ENCODE data around the gene SLC17A2. TPM values are rescaled to one million over a fixed set of nuclear protein-coding genes. Genes with fewer than 3 reads are reported as not detected.

Gene SLC17A2
- total RNA-seq, 1 donor from 2014 or later, result not detected

DNA sequence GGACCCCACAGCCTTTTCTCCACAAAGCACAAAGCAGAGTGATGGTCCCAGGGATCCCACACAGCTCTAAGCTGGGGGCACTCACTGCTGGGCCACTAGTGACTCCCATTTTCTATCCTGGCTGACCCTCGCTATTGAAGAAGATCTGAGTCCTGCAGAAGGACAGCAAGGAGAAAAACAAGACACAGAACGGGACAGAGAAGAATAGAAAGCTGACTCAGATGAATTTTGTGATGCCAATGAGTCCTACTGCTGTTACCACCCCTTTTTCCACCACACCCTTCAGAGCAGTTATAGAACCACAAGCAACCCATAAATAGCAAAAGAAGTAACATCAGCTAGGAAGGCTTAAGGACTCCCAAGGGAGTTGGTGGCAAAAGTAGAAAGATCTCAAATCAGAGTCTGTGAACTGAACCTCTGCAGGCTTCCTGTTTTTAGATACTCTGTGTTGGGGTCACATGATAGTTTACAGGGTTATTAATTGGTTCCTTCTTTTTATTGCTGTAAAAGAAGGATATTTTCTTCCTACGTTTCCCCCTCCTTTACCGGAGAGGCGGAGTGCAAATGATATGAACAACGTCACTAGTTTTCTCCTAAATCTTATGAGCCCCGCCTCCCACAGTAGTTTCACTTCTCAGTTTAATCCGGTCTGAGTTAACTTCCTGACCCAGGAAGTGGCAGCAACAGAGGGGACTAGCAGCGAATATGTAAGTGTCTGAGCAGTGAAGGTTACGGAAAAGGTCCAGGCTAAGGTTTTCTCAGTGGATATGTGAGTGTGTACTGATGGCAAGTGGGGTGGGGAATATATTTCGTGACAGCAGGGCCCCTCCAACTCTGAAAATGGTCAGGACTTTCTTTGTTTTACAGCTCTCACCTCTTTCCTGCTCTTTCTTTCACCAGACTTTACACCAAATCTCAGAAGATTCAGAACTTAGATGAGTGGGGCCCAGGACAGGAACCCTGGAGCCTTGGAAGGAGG is 31.9 kb upstream of the SLC17A2 start, which contains the start of gene TRIM38:
TRIM38 (plus strand) TSS at position 654 of the 979 bp plus-strand sequence. CDS start 3,721 bp downstream, outside the sequence.
- H3K27ac ChIP-seq, result peak within 1 kb of the TSS; percentile 94 to 98
- peaks cover 9 to 29% of the 10 kb centered on the region in 2 donors for H3K4me1 ChIP-seq
- peaks cover 14 to 23% of the 10 kb centered on the region in 2 donors for H3K36me3 ChIP-seq
- peak within 1 kb of the TSS; percentile 56 to 94 for H3K4me3 ChIP-seq
- H3K9me3 ChIP-seq, result no peaks in the 10 kb centered on the region
- H3K27me3 ChIP-seq, result no peaks in the 10 kb centered on the region
- peak; percentile 55 to 93 for DNase-seq (ENCODE audit: low spot score in 2 of 2)
- intact Hi-C loops (cut with DNase I), result loop anchor here (1.0 to 5.0 kb wide), 2 partner anchors 30 to 40 kb away; no protein-coding TSS in a partner anchor
- TF ChIP-seq, protein P1, sequence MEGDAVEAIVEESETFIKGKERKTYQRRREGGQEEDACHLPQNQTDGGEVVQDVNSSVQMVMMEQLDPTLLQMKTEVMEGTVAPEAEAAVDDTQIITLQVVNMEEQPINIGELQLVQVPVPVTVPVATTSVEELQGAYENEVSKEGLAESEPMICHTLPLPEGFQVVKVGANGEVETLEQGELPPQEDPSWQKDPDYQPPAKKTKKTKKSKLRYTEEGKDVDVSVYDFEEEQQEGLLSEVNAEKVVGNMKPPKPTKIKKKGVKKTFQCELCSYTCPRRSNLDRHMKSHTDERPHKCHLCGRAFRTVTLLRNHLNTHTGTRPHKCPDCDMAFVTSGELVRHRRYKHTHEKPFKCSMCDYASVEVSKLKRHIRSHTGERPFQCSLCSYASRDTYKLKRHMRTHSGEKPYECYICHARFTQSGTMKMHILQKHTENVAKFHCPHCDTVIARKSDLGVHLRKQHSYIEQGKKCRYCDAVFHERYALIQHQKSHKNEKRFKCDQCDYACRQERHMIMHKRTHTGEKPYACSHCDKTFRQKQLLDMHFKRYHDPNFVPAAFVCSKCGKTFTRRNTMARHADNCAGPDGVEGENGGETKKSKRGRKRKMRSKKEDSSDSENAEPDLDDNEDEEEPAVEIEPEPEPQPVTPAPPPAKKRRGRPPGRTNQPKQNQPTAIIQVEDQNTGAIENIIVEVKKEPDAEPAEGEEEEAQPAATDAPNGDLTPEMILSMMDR (IDR thresholded peaks at IDR 0.05), result no peak

DNA sequence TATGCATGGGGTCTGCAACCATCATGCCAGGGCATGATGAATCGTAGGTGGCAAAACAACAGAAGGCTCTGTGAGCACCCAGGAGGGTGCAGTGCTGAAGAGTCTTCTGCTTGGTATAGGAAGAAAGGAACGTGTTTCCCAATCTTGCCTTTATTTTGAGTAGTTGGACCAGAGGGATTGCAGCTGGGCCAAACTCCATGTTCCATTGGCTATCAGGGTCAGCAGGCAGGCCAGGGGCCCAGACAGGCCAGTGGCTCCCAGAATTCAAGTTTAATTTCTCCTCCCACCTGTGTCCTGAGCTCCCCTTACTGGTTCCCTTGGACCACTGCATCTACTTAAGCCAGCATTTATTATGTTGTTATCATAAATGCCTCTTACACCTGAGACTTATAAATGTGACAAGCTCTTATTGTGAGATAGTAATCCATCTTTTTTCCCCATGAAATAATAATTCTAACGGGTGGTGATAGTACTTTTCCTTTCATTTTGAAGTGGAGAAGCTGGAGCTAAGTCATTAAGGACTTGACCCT is 31.2 kb upstream of the SLC17A2 start:
- Histone ChIP-seq H3K27ac (peak overlapping the region; percentile 94 to 98), H3K27me3 (no peaks in the 10 kb centered on the region), H3K4me1 (peaks cover 5 to 25% of the 10 kb centered on the region in 2 donors), H3K4me3 (peak overlapping the region in 1 of 2 donors; percentile 94), H3K36me3 (peaks cover 10 to 17% of the 10 kb centered on the region in 2 donors), H3K9me3 (no peaks in the 10 kb centered on the region)
- TF ChIP-seq, protein P1 (IDR thresholded peaks at IDR 0.05), result peak; percentile 4 to 25 (median 19)
- no peak for DNase-seq (ENCODE audit: low spot score in 2 of 2)
- intact Hi-C loops (cut with DNase I), result loop anchor here (1.0 to 5.0 kb wide), 2 partner anchors 31 to 39 kb away; no protein-coding TSS in a partner anchor

DNA sequence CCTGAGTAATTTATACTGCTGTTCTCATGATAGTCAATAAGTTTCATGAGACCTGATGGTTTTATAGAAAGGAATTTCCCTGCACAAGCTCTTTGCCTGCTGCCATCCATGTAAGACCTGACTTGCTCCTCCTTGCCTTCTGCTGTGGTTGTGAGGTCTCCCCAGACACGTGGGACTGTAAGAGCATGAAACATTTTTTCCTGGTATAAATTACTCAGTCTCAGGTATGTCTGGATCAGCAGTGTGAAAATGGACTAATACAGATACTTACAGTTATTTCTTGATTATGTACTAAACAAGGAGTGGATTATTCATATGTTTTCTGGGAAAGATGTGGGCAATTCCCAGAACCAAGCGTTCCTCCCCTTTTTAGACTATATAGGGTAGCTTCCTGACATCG is 30.2 kb upstream of the SLC17A2 start:
- no peak overlapping the region for H3K4me3 ChIP-seq
- peak overlapping the region; percentile 9 to 98 for H3K27ac ChIP-seq
- H3K4me1 ChIP-seq, result peaks cover 0 to 19% of the 10 kb centered on the region in 2 donors
- intact Hi-C loops (cut with DNase I), result loop anchor here (5.0 kb wide), 1 partner anchor 38 kb away; no protein-coding TSS in a partner anchor
- DNase-seq (ENCODE audit: low spot score in 2 of 2), result no peak
- no peaks in the 10 kb centered on the region for H3K9me3 ChIP-seq
- TF ChIP-seq, protein P1 (IDR thresholded peaks at IDR 0.05), result no peak
- H3K36me3 ChIP-seq, result peaks cover 3 to 10% of the 10 kb centered on the region in 2 donors
- no peaks in the 10 kb centered on the region for H3K27me3 ChIP-seq

DNA sequence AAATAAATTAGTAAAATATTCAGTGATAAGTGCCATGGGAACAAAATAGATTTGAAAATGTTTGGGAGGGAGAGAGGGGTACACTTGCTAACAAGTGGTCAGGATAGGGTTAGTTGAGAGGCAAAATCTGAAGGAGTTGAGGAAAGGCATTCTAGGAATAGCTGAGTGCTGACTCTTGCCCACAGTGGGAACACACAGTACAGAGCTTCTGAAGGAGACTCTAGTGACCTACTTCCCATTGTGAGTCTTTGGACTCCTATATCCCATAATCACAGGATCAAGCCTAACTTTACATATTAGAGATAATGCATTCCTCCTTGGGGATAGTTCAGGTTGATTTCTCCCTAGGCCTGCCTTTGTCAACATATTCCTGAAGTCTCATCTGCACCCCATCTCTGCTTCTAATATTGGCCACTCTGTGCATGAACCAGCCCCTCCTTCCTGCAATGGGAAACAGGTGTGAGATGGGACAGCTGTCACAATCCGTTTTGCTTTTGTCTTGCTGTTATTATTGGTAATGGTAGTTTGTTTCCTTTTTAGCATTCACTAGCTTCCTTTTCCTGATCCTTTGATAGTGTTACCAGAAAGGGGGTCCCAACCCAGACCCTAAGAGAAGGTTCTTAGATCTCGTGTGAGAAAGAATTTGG is 29.5 kb upstream of the SLC17A2 start:
- TF ChIP-seq, protein P1 (IDR thresholded peaks at IDR 0.05), result no peak
- Histone ChIP-seq H3K4me1 (peaks cover 0 to 12% of the 10 kb centered on the region in 2 donors), H3K36me3 (peaks cover 3 to 6% of the 10 kb centered on the region in 2 donors), H3K4me3 (no peak overlapping the region), H3K27ac (peak overlapping the region in 1 of 2 donors; percentile 9), H3K27me3 (no peaks in the 10 kb centered on the region), H3K9me3 (no peaks in the 10 kb centered on the region)
- no peak for DNase-seq (ENCODE audit: low spot score in 2 of 2)
- intact Hi-C loops (cut with DNase I), result loop anchor here (5.0 kb wide), 1 partner anchor 38 kb away; no protein-coding TSS in a partner anchor

DNA sequence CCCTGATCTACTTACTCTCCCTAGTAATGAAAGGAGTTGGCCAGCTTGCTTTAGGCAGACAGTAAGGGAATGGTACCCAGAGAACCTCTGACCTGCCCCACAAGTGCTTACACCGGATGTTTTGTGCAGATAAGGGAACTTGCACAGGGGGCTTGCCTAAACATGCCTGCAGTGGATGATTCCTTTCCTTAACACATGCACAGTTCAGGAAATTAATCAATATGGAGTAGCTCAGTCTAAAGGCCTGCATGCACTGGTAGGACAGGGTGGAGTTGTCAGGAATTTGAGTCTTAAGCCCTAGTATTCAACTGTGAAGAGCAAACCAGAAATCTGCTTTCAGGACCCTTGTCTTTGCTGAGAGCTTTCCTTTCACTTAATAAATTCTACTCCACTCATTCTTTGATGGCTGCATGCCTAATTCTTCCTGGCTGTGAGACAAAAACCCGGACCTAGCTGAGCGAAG is 28.2 kb upstream of the SLC17A2 start:
- no peak overlapping the region for H3K27ac ChIP-seq
- TF ChIP-seq, protein P1 (IDR thresholded peaks at IDR 0.05), result no peak
- no peak for DNase-seq (ENCODE audit: low spot score in 2 of 2)
- H3K27me3 ChIP-seq, result no peaks in the 10 kb centered on the region
- no peak overlapping the region for H3K4me3 ChIP-seq
- H3K36me3 ChIP-seq, result no peaks in the 10 kb centered on the region
- peaks cover 0 to 2% of the 10 kb centered on the region in 2 donors for H3K4me1 ChIP-seq
- intact Hi-C loops (cut with DNase I), result no loop called here
- H3K9me3 ChIP-seq, result no peaks in the 10 kb centered on the region

All from ascending aorta (tissue), 2 donors.